Measurements from ENCODE around the gene CAMKMT. TPM values are rescaled to one million over a fixed set of nuclear protein-coding genes. Genes with fewer than 3 reads are reported as not detected.
"Not testable (repeated sequence)": the region's sequence is repeated elsewhere in the genome, so short reads cannot be mapped to it uniquely, and the experiment has no call there.

Gene CAMKMT
- total RNA-seq, 4 donors from 2014 or later: 2.6 to 9.5 (median 5.2) TPM

- no peak for ATAC-seq
- TF ChIP-seq CTCF (IDR thresholded peaks at IDR 0.05 in 4 of 5, conservative IDR thresholded peaks at IDR 0.05 in 1 of 5): no peak
- no peak for TF ChIP-seq POLR2A (IDR thresholded peaks at IDR 0.05)
- Histone ChIP-seq H3K36me3 (no peaks in the 10 kb centered on the region), H3K4me1 (peaks cover 9 to 14% of the 10 kb centered on the region in 2 donors), H3K27me3 (no peaks in the 10 kb centered on the region), H3K9me3 (no peaks in the 10 kb centered on the region), H3K27ac (no peak overlapping the region), H3K4me3 (no peak overlapping the region)
- no peak for DNase-seq
- intact Hi-C loops (cut with DNase I; ENCODE audit: low total_unique reads): no loop called here
- in situ Hi-C loops (cut with MboI; ENCODE audit: low sequenced_read_pairs in 4 of 4): no loop called here
Observed at GRCh38 chr2:44582363-44583008, 220.7 kb downstream of the CAMKMT start.

GRCh38 chr2:44595615-44596014, 233.9 kb downstream of the CAMKMT start:
- in situ Hi-C loops (cut with MboI; ENCODE audit: low sequenced_read_pairs in 4 of 4); DNase-seq; ATAC-seq; H3K4me3 ChIP-seq; H3K27me3 ChIP-seq; H3K27ac ChIP-seq; H3K36me3 ChIP-seq; H3K9me3 ChIP-seq; intact Hi-C loops (cut with DNase I; ENCODE audit: low total_unique reads): not testable (repeated sequence)
- peaks cover 13 to 21% of the 10 kb centered on the region in 2 donors for H3K4me1 ChIP-seq

- in situ Hi-C loops (cut with MboI; ENCODE audit: low sequenced_read_pairs in 4 of 4) (no loop called here), intact Hi-C loops (cut with DNase I; ENCODE audit: low total_unique reads) (no loop called here)
- DNase-seq: no peak
- H3K4me3 ChIP-seq: no peak overlapping the region
- ATAC-seq: no peak
- TF ChIP-seq CTCF (IDR thresholded peaks at IDR 0.05 in 4 of 5, conservative IDR thresholded peaks at IDR 0.05 in 1 of 5) (no peak), POLR2A (IDR thresholded peaks at IDR 0.05) (no peak)
- no peaks in the 10 kb centered on the region for H3K9me3 ChIP-seq
- H3K27ac ChIP-seq: no peak overlapping the region
- H3K36me3 ChIP-seq: no peaks in the 10 kb centered on the region
- H3K27me3 ChIP-seq: no peaks in the 10 kb centered on the region
- peaks cover 13 to 21% of the 10 kb centered on the region in 2 donors for H3K4me1 ChIP-seq
Observed at GRCh38 chr2:44596537-44597320, 235.0 kb downstream of the CAMKMT start.

- no peaks in the 10 kb centered on the region for H3K36me3 ChIP-seq
- no peaks in the 10 kb centered on the region for H3K27me3 ChIP-seq
- no peaks in the 10 kb centered on the region for H3K9me3 ChIP-seq
- no peak overlapping the region for H3K4me3 ChIP-seq
- TF ChIP-seq POLR2A (IDR thresholded peaks at IDR 0.05) (no peak), CTCF (IDR thresholded peaks at IDR 0.05 in 4 of 5, conservative IDR thresholded peaks at IDR 0.05 in 1 of 5) (no peak)
- H3K4me1 ChIP-seq: peaks cover 13 to 21% of the 10 kb centered on the region in 2 donors
- in situ Hi-C loops (cut with MboI; ENCODE audit: low sequenced_read_pairs in 4 of 4) (no loop called here), intact Hi-C loops (cut with DNase I; ENCODE audit: low total_unique reads) (loop anchor here (2.0 kb wide), 1 partner anchor 20 kb away; no protein-coding TSS in a partner anchor)
- H3K27ac ChIP-seq: peak overlapping the region; percentile 6 to 73 (median 57)
- ATAC-seq (no peak), DNase-seq (no peak)
Observed at GRCh38 chr2:44598330-44599119, 236.8 kb downstream of the CAMKMT start.

Measured in gastrocnemius medialis (tissue), 4 donors.